ENCODE results near the gene COMMD1.

The COMMD1 gene

DNA sequence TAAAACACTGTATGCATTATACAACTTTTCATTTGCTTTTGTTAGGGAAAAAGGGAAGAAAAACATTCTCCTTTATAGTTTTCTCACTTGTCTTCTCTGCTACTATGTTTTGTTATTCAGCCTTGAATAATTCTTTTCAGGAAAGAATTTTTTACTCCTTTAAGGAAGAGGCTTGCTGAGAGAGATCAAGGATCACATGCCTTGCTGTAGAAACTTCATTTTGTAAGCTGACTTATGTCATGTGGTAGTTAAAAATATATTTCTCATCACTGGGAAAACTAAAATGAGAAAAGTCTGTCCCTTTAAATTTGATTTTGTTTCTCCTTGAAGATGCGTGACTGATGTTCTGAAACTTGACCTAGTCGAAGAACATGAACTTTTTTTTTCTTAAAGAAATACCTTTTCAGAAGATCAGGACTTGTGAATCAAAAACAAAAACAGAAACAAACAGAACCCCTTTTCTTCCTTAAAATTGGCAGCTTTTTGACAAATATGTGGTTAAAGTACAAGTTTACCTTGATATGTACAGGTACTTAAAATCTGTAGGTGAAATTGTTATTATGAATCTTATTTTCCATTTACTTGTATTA lies 145.1 kb downstream of the COMMD1 start:
- H3K4me3 ChIP-seq (ENCODE audit: low read depth, low read length), result no peak overlapping the region
- TF ChIP-seq, protein P1, sequence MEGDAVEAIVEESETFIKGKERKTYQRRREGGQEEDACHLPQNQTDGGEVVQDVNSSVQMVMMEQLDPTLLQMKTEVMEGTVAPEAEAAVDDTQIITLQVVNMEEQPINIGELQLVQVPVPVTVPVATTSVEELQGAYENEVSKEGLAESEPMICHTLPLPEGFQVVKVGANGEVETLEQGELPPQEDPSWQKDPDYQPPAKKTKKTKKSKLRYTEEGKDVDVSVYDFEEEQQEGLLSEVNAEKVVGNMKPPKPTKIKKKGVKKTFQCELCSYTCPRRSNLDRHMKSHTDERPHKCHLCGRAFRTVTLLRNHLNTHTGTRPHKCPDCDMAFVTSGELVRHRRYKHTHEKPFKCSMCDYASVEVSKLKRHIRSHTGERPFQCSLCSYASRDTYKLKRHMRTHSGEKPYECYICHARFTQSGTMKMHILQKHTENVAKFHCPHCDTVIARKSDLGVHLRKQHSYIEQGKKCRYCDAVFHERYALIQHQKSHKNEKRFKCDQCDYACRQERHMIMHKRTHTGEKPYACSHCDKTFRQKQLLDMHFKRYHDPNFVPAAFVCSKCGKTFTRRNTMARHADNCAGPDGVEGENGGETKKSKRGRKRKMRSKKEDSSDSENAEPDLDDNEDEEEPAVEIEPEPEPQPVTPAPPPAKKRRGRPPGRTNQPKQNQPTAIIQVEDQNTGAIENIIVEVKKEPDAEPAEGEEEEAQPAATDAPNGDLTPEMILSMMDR (conservative IDR thresholded peaks at IDR 0.05; ENCODE audit: low read depth, low read length), result no peak
- DNase-seq (ENCODE audit: low read depth), result peak; percentile 81

- DNase-seq (ENCODE audit: low read depth), result no peak
- H3K4me3 ChIP-seq (ENCODE audit: low read depth, low read length), result no peak overlapping the region
- TF ChIP-seq, protein P1 (conservative IDR thresholded peaks at IDR 0.05; ENCODE audit: low read depth, low read length), result no peak
Observed at GRCh38 chr2:62054029-62054791, 148.7 kb downstream of the COMMD1 start.

DNA sequence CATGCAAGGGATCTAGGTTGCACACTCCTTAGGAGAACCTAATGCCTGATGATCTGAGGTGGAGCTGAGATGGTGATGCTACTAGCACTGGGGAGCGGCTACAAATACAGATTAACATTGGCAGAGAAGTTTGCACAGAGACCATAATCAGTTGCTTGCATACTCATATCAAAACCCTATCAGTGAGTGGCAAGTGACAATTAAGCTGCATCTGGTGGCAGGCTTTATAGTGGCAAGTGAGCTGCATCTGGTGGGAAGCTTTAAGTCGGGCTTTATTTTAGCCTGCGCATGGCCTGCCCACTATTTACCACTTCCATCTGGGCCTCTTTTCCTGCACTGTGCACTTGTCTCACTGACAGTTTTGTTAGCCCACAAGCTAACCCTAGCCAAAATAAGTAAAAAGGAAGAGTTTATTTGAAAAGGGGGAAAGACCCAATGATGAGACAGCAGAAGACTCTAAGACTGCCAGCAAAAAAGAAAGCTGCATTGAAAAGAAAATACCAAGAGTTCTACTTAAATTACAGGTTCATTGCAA lies 149.5 kb downstream of the COMMD1 start:
- H3K4me3 ChIP-seq (ENCODE audit: low read depth, low read length), result no peak overlapping the region
- TF ChIP-seq, protein P1 (conservative IDR thresholded peaks at IDR 0.05; ENCODE audit: low read depth, low read length), result no peak
- DNase-seq (ENCODE audit: low read depth), result no peak

- DNase-seq (ENCODE audit: low read depth), result no peak
- TF ChIP-seq, protein P1 (conservative IDR thresholded peaks at IDR 0.05; ENCODE audit: low read depth, low read length), result no peak
Observed at GRCh38 chr2:62055724-62056336, 150.4 kb downstream of the COMMD1 start.

GRCh38 chr2:62056341-62056740 lies 150.9 kb downstream of the COMMD1 start:
- H3K4me3 ChIP-seq (ENCODE audit: low read depth, low read length), result no peak overlapping the region
- TF ChIP-seq, protein P1 (conservative IDR thresholded peaks at IDR 0.05; ENCODE audit: low read depth, low read length), result no peak
- DNase-seq (ENCODE audit: low read depth), result no peak

More at GRCh38 chr2:62055724-62056336, 150.4 kb downstream of the COMMD1 start:
- no peak overlapping the region for H3K4me3 ChIP-seq (ENCODE audit: low read depth, low read length)

- no peak overlapping the region for H3K4me3 ChIP-seq (ENCODE audit: low read depth, low read length)
- DNase-seq (ENCODE audit: low read depth), result no peak
- TF ChIP-seq, protein P1 (conservative IDR thresholded peaks at IDR 0.05; ENCODE audit: low read depth, low read length), result no peak
Observed at GRCh38 chr2:62065243-62065642, 159.8 kb downstream of the COMMD1 start.
